ENCODE data around the gene PSD2.

PSD2 gene

GRCh38 chr5:139795074-139796001 is at the start of gene PSD2:
Gene PSD2 (plus strand): TSS chr5:139795808. CDS start chr5:139809441, 13,633 bp downstream.
- Histone ChIP-seq H2AFZ (ENCODE audit: low read length, unreplicated experiment) (no peak within 1 kb of the TSS), H3K27me3 (ENCODE audit: insufficient read depth, low read length) (peaks cover 72% of the 10 kb centered on the region), H3K79me2 (ENCODE audit: control insufficient read depth, insufficient read depth, low read length, unreplicated experiment) (no peaks in the 10 kb centered on the region), H3K36me3 (ENCODE audit: insufficient read depth, low read length) (no peaks in the 10 kb centered on the region), H3K4me1 (ENCODE audit: control insufficient read depth, insufficient read depth, low read length, unreplicated experiment) (no peaks in the 10 kb centered on the region), H3K27ac (ENCODE audit: low read depth, low read length) (no peak within 1 kb of the TSS), H3K4me3 (ENCODE audit: low read depth, low read length) (peak within 1 kb of the TSS; percentile 49; the same call in 1 of the 2 replicates)

DNA sequence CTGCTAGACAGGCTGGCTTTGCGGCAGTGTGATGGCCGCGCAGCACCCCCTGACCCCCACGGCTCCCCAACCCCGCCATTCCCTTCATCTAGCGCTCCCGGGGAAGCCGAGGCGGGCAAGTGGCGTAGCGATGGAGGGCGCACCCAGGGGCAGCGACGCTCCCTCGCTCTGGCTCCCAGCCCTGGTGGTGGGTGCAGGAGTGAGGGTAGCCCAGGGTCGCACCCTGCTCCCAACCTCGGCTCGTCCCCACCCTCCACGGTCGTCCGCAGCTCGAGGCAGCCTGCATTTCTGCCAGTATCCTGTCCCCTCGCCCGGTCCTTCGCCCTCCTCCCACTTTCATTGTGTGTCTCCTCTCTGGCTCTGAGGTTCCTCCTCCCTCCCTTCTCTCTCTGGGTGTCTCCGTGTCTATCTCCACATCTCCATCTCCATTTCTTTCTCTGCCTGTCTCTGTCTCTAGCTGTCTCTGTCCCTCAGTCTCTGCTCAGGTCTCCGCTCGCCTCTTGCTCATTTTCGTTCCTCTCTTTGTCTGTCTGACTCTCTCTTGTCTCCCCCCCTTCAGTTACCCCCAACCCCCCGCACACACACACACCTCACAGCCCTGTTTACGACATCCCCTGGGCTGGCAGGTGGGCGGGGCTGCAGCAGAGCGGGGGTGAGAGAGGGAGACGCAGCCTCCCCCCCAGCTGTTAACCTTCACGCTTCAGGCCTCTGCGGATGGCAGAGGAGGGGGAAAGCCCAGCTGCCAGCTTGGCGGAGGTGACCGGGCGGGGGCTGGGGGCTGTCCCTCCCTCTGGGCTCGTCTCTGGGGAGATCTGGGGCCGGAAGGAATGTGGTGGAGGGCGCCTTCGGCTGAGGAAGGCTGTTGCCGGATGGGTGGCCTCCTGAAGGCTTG is 48.7 kb upstream of the PSD2 start:
- H3K79me2 ChIP-seq (ENCODE audit: control insufficient read depth, insufficient read depth, low read length, unreplicated experiment), result no peaks in the 10 kb centered on the region
- no peaks in the 10 kb centered on the region for H3K36me3 ChIP-seq (ENCODE audit: insufficient read depth, low read length)
- peak overlapping the region; percentile 83 for H3K27ac ChIP-seq (ENCODE audit: low read depth, low read length)
- peaks cover 33% of the 10 kb centered on the region for H3K4me1 ChIP-seq (ENCODE audit: control insufficient read depth, insufficient read depth, low read length, unreplicated experiment)
- peak overlapping the region; percentile 76 for H3K4me3 ChIP-seq (ENCODE audit: low read depth, low read length)
- no peaks in the 10 kb centered on the region for H3K27me3 ChIP-seq (ENCODE audit: insufficient read depth, low read length)
- peak overlapping the region; percentile 53 for H2AFZ ChIP-seq (ENCODE audit: low read length, unreplicated experiment)

DNA sequence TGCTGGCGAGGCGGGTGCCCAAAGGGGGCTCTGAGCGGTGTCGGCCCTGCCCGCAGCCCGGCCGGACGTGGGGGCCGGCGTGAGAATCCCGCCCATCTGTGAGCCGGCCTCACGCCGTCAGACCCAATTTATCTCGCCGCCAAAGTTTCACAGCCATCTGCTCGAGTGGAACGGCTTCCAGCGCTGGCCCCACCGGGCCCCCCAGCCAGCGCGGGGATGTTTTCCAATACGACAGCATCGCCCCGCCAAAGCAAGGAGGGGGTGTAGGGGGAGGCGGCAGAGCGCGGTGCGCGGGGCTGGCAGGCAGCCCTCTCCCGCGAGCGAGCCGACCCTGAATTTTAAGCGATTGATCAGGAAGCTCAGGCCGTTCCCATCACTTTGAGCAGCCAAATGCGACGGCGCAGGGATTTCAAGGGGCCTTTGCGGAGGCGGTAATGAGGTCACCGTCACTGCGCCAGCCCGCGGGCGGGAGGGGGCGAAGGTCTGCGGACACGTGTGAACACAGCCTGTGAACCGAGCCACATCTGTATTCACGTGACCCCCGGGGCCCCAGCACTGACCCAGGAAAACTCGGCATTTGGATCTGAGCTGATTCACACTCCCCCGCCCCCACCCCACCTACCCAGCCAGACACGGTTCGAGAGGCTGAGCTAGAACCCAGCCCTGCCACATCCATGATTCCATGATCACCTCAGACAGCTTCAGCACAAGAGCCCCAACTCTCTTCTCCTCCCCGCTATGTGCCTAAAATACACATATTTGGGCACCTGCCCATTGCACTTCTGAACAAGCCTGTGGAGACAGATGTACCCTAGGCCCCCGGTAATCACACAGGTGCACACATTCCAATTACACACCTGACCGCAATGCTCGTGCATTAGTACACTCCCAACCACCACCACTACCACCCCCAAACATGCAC is 47.8 kb upstream of the PSD2 start:
- H3K79me2 ChIP-seq (ENCODE audit: control insufficient read depth, insufficient read depth, low read length, unreplicated experiment), result no peaks in the 10 kb centered on the region
- H3K27ac ChIP-seq (ENCODE audit: low read depth, low read length), result peak overlapping the region; percentile 83
- peak overlapping the region; percentile 76 for H3K4me3 ChIP-seq (ENCODE audit: low read depth, low read length)
- H3K4me1 ChIP-seq (ENCODE audit: control insufficient read depth, insufficient read depth, low read length, unreplicated experiment), result peaks cover 34% of the 10 kb centered on the region
- no peaks in the 10 kb centered on the region for H3K36me3 ChIP-seq (ENCODE audit: insufficient read depth, low read length)
- peak overlapping the region; percentile 81 for H2AFZ ChIP-seq (ENCODE audit: low read length, unreplicated experiment)
- no peaks in the 10 kb centered on the region for H3K27me3 ChIP-seq (ENCODE audit: insufficient read depth, low read length)

DNA sequence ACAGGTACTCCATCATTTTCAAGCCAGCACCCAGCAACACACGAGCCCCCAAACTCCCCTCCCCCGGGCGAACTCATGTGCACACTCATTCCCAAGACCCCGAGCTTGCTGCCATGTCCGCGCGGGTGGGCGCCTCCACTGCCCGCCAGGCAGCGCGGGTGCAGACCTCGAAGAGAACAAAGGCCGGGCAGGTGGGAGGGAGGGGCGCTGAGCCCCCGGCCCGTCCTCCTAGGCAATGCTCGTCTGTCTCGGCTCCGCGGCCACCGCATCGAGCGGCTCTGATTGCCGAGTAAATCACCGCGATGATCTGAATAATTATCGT is 47.1 kb upstream of the PSD2 start:
- Histone ChIP-seq H3K4me1 (ENCODE audit: control insufficient read depth, insufficient read depth, low read length, unreplicated experiment) (peaks cover 40% of the 10 kb centered on the region), H3K27me3 (ENCODE audit: insufficient read depth, low read length) (no peaks in the 10 kb centered on the region), H3K4me3 (ENCODE audit: low read depth, low read length) (0 out of 2 replicates have a peak overlapping the region, but pooled peaks have one; percentile 76), H3K79me2 (ENCODE audit: control insufficient read depth, insufficient read depth, low read length, unreplicated experiment) (no peaks in the 10 kb centered on the region), H2AFZ (ENCODE audit: low read length, unreplicated experiment) (no peak overlapping the region), H3K36me3 (ENCODE audit: insufficient read depth, low read length) (no peaks in the 10 kb centered on the region), H3K27ac (ENCODE audit: low read depth, low read length) (no peak overlapping the region)

- Histone ChIP-seq H3K4me1 (ENCODE audit: control insufficient read depth, insufficient read depth, low read length, unreplicated experiment) (peaks cover 38% of the 10 kb centered on the region), H3K27ac (ENCODE audit: low read depth, low read length) (no peak overlapping the region), H3K4me3 (ENCODE audit: low read depth, low read length) (no peak overlapping the region), H3K79me2 (ENCODE audit: control insufficient read depth, insufficient read depth, low read length, unreplicated experiment) (no peaks in the 10 kb centered on the region), H3K36me3 (ENCODE audit: insufficient read depth, low read length) (no peaks in the 10 kb centered on the region), H3K27me3 (ENCODE audit: insufficient read depth, low read length) (no peaks in the 10 kb centered on the region), H2AFZ (ENCODE audit: low read length, unreplicated experiment) (no peak overlapping the region)
Observed at GRCh38 chr5:139749242-139749641, 46.4 kb upstream of the PSD2 start.

GRCh38 chr5:139751236-139751635 is 44.4 kb upstream of the PSD2 start:
- H3K4me3 ChIP-seq (ENCODE audit: low read depth, low read length), result no peak overlapping the region
- no peaks in the 10 kb centered on the region for H3K79me2 ChIP-seq (ENCODE audit: control insufficient read depth, insufficient read depth, low read length, unreplicated experiment)
- H3K4me1 ChIP-seq (ENCODE audit: control insufficient read depth, insufficient read depth, low read length, unreplicated experiment), result peaks cover 20% of the 10 kb centered on the region
- H3K27ac ChIP-seq (ENCODE audit: low read depth, low read length), result no peak overlapping the region
- no peaks in the 10 kb centered on the region for H3K36me3 ChIP-seq (ENCODE audit: insufficient read depth, low read length)
- no peak overlapping the region for H2AFZ ChIP-seq (ENCODE audit: low read length, unreplicated experiment)
- H3K27me3 ChIP-seq (ENCODE audit: insufficient read depth, low read length), result peaks cover 17% of the 10 kb centered on the region

- Histone ChIP-seq H3K4me1 (ENCODE audit: control insufficient read depth, insufficient read depth, low read length, unreplicated experiment) (peaks cover 7% of the 10 kb centered on the region), H3K27ac (ENCODE audit: low read depth, low read length) (no peak overlapping the region), H3K27me3 (ENCODE audit: insufficient read depth, low read length) (peaks cover 25% of the 10 kb centered on the region), H3K79me2 (ENCODE audit: control insufficient read depth, insufficient read depth, low read length, unreplicated experiment) (no peaks in the 10 kb centered on the region), H3K4me3 (ENCODE audit: low read depth, low read length) (no peak overlapping the region), H2AFZ (ENCODE audit: low read length, unreplicated experiment) (no peak overlapping the region), H3K36me3 (ENCODE audit: insufficient read depth, low read length) (no peaks in the 10 kb centered on the region)
Observed at GRCh38 chr5:139752506-139753473, 42.8 kb upstream of the PSD2 start.

GRCh38 chr5:139755892-139756671 is 39.5 kb upstream of the PSD2 start:
- H3K27me3 ChIP-seq (ENCODE audit: insufficient read depth, low read length), result peaks cover 25% of the 10 kb centered on the region
- no peaks in the 10 kb centered on the region for H3K79me2 ChIP-seq (ENCODE audit: control insufficient read depth, insufficient read depth, low read length, unreplicated experiment)
- peaks cover 15% of the 10 kb centered on the region for H3K4me1 ChIP-seq (ENCODE audit: control insufficient read depth, insufficient read depth, low read length, unreplicated experiment)
- H3K36me3 ChIP-seq (ENCODE audit: insufficient read depth, low read length), result no peaks in the 10 kb centered on the region
- H3K4me3 ChIP-seq (ENCODE audit: low read depth, low read length), result peak overlapping the region; percentile 48
- no peak overlapping the region for H3K27ac ChIP-seq (ENCODE audit: low read depth, low read length)
- no peak overlapping the region for H2AFZ ChIP-seq (ENCODE audit: low read length, unreplicated experiment)

DNA sequence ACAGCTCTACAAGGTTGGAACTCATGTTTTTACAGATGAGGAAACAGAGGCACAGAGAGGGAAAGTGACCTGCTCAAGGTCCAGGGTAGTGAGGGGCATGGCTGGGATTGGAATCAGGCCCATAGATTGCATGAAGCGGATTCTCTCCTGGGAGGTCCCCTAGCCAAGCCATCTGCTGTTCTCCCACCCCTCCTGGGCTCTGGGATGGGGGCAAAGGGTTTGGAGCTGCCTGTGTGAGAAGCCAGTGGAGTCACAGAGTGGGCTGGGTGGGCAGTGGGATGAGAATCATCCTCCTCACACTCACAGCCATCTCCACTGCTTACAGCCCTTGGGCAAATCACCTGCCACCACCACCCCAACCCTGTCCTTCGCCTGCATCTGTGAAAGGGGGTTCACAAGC is 38.6 kb upstream of the PSD2 start:
- no peaks in the 10 kb centered on the region for H3K36me3 ChIP-seq (ENCODE audit: insufficient read depth, low read length)
- H3K27me3 ChIP-seq (ENCODE audit: insufficient read depth, low read length), result peaks cover 25% of the 10 kb centered on the region
- H3K79me2 ChIP-seq (ENCODE audit: control insufficient read depth, insufficient read depth, low read length, unreplicated experiment), result no peaks in the 10 kb centered on the region
- peaks cover 15% of the 10 kb centered on the region for H3K4me1 ChIP-seq (ENCODE audit: control insufficient read depth, insufficient read depth, low read length, unreplicated experiment)
- H2AFZ ChIP-seq (ENCODE audit: low read length, unreplicated experiment), result no peak overlapping the region
- H3K4me3 ChIP-seq (ENCODE audit: low read depth, low read length), result no peak overlapping the region
- H3K27ac ChIP-seq (ENCODE audit: low read depth, low read length), result no peak overlapping the region
